Bronchial epithelial cell (primary cell): ENCODE data around the gene TSKU. TPM values are rescaled to one million over a fixed set of nuclear protein-coding genes. Genes with fewer than 3 reads are reported as not detected.
A peak's percentile ranks its signal among the peaks of the same experiment; 100 is the strongest.
"Not testable (repeated sequence)": the region's sequence is repeated elsewhere in the genome, so short reads cannot be mapped to it uniquely, and the experiment has no call there.

Source experiments
- DNase-seq: peaks from one replicate; pipeline ENCODE4 v3.0.0-alpha.2; 2010; ENCODE audit warnings: low read depth
- FAIRE-seq: peaks from 2 replicates; lab custom pipeline; 2011; peaks lifted over from hg19 to GRCh38; lab: Jason Lieb, UNC
- H3K27me3 ChIP-seq: 2 replicates; pipeline ENCODE4 v1.5.1; 2011; ENCODE audit warnings: low read length; ENCODE audit not compliant: control insufficient read depth, insufficient read depth
- H3K36me3 ChIP-seq: 2 replicates; pipeline ENCODE4 v1.5.1; 2011; ENCODE audit warnings: low read length; ENCODE audit not compliant: control insufficient read depth, insufficient read depth
- H3K4me3 ChIP-seq: 2 replicates; pipeline ENCODE4 v1.5.1; 2011; ENCODE audit warnings: mild to moderate bottlenecking, low read depth, low read length, control low read depth
- CTCF ChIP-seq: IDR thresholded peaks from 2 replicates; pipeline ENCODE4 v1.5.1; 2011; ENCODE audit warnings: mild to moderate bottlenecking, moderate library complexity, low read length, control low read depth, inconsistent platforms; ENCODE audit not compliant: insufficient read depth, severe bottlenecking
- total RNA-seq: library from RNA; depleted of rRNA; stranded (reverse); fragments of >200 nt; gene quantifications from 2 replicates; pipeline ENCODE4 v1.2.1, GENCODE V29; 2014

Gene TSKU
- 8.2 and 11.1 TPM in 2 replicates for total RNA-seq

- no peak for TF ChIP-seq CTCF
- FAIRE-seq: no peak
- Histone ChIP-seq H3K4me3 (peak within 1 kb of the TSS; percentile 81), H3K27me3 (no peaks in the 10 kb centered on the region), H3K36me3 (no peaks in the 10 kb centered on the region)
- no peak for DNase-seq
These were observed at the start of gene TSKU for GRCh38 chr11:76783294-76783895. TSKU (plus strand) TSS chr11:76783356; CDS start chr11:76795617, 12,261 bp downstream.

GRCh38 chr11:76733906-76734305, 49.2 kb upstream of the TSKU start:
- peak; percentile 70 for DNase-seq
- not testable (repeated sequence) for H3K36me3 ChIP-seq, H3K27me3 ChIP-seq, H3K4me3 ChIP-seq, FAIRE-seq
- TF ChIP-seq CTCF: peak; percentile 64

GRCh38 chr11:76734456-76735420, 48.4 kb upstream of the TSKU start:
- no peak for FAIRE-seq
- Histone ChIP-seq H3K4me3 (no peak overlapping the region), H3K27me3 (peaks cover 2% of the 10 kb centered on the region), H3K36me3 (no peaks in the 10 kb centered on the region)
- no peak for TF ChIP-seq CTCF
- DNase-seq: no peak

GRCh38 chr11:76735841-76736240, 47.3 kb upstream of the TSKU start:
- no peaks in the 10 kb centered on the region for H3K36me3 ChIP-seq
- no peak overlapping the region for H3K4me3 ChIP-seq
- H3K27me3 ChIP-seq: peaks cover 2% of the 10 kb centered on the region
- no peak for FAIRE-seq
- no peak for DNase-seq
- no peak for TF ChIP-seq CTCF

GRCh38 chr11:76736266-76736665, 46.9 kb upstream of the TSKU start:
- Histone ChIP-seq H3K4me3 (no peak overlapping the region), H3K27me3 (peaks cover 2% of the 10 kb centered on the region), H3K36me3 (no peaks in the 10 kb centered on the region)
- DNase-seq (no peak), FAIRE-seq (no peak)
- no peak for TF ChIP-seq CTCF
